Lower leg skin (tissue), 4 donors: ENCODE measurements around the gene C17orf107. TPM values are rescaled to one million over a fixed set of nuclear protein-coding genes. Genes with fewer than 3 reads are reported as not detected.
"Not testable (repeated sequence)": the region's sequence is repeated elsewhere in the genome, so short reads cannot be mapped to it uniquely, and the experiment has no call there.

Source experiments
- DNase-seq, 2 donors: peaks; one replicate each; pipeline ENCODE4 v3.0.0-alpha.2; 2019; ENCODE audit warnings: low spot score in 2 of 2
- H3K4me3 ChIP-seq: fragments of 200-600 bp; sonication (generic); 2 replicates; pipeline ENCODE4 v1.5.1; 2017; ENCODE audit warnings: mild to moderate bottlenecking, low read depth; ENCODE audit not compliant: poor library complexity, severe bottlenecking
- CTCF ChIP-seq, 3 donors: fragments of 450-650 bp; IDR thresholded peaks; one replicate each; pipeline ENCODE4 v1.5.1; 2016; ENCODE audit warnings: antibody characterized with exemption in 3 of 3, mild to moderate bottlenecking in 3 of 3, moderate library complexity in 2 of 3
- POLR2A ChIP-seq, 2 donors: fragments of 450-650 bp; IDR thresholded peaks; one replicate each; pipeline ENCODE4 v1.6.1; 2016 to 2017; ENCODE audit warnings: antibody characterized with exemption in 2 of 2, mild to moderate bottlenecking in 1 of 2, moderate library complexity in 1 of 2
- WGBS, 2 donors: methylation state at CpG; one replicate each; pipeline ENCODE4 v1.1.5; 2018; 5-methylcytosine and 5-hydroxymethylcytosine counted together
- intact Hi-C: fragments of 100-400 bp; cut with DNase I; formaldehyde crosslinking; loops from one replicate; pipeline ENCODE4 v1.15.0; 2023; ENCODE audit warnings: low total_unique reads
- total RNA-seq, 4 donors: library from RNA; depleted of rRNA; stranded (reverse); fragments of >200 nt; gene quantifications; one replicate each; pipeline ENCODE4 v1.1.0, GENCODE V29; 2016

The C17orf107 gene
- total RNA-seq, 4 donors from 2014 or later: 7.0 to 13.4 (median 10.1) TPM

DNA sequence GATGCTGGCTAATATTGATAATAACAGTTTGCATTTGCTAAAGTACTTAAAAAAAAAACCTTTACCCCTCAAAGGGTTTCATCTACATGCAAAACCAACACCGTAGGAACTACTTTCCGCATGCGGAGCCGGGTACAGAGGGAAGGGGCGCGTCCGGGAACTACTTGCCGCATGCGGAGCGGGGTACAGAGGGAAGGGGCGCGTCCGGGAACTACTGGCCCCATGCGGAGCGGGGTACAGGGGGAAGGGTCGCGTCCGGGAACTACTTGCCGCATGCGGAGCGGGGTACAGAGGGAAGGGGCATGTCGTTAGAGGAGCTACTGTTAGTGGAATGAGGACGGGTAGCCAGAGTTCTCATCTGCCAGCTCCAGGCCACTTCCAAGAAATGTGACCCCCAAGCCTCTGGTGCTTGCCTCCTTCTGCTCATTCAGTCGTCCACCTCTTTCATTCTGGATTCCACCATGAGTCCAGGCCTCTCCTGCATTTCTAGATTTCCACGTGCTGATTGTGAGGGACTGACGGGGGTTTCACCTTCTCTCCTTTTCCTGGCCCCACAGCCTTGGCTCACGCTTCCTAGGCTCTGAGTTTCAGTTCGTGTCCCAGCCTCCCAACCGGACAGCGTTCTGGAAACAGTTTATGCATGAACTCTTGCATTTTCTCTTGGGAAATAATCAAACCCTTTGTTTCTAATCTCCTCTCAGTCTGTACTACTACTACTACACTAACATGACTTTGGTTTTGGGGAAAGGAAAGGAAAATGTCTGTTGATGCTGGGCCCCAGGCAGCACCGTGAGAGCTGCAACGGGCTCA, 39.3 kb upstream of the C17orf107 start:
- intact Hi-C loops: no loop called here

GRCh38 chr17:4860651-4861050, 38.7 kb upstream of the C17orf107 start:
- H3K4me3 ChIP-seq: no peak overlapping the region
- intact Hi-C loops: no loop called here
- 58 to 61% methylated on average over 9 of the region's 9 CpGs for WGBS, 2 donors
- TF ChIP-seq CTCF (IDR thresholded peaks at IDR 0.05): no peak
- TF ChIP-seq POLR2A (IDR thresholded peaks at IDR 0.05): no peak
- no peak for DNase-seq

More for the DNA sequence above, 39.3 kb upstream of the C17orf107 start:
- WGBS, 2 donors: 49 to 56% methylated on average over 32 of the region's 32 CpGs
- TF ChIP-seq POLR2A (IDR thresholded peaks at IDR 0.05) (no peak), CTCF (IDR thresholded peaks at IDR 0.05) (no peak)
- H3K4me3 ChIP-seq: no peak overlapping the region
- no peak for DNase-seq

DNA sequence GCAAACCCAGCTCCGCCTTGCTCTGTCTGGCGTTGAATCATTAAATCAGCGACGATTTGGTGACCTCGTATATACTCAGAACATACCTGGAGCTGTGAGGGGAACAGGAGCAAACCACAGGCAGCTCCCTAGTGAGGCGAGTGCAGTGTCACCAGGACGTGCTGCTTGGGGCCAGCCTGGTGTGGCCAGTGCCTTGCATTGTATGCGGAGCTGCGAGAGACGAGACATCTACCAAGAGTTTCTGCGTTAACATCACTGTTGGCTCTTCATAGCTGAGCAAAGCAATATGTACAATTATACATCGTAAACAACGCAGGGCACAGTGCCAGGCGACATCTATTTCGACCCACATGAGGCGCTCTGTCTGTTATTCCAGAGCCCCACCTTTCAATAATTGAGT, 38.3 kb upstream of the C17orf107 start:
- no peak for DNase-seq
- no peak for TF ChIP-seq POLR2A (IDR thresholded peaks at IDR 0.05)
- no peak for TF ChIP-seq CTCF (IDR thresholded peaks at IDR 0.05)
- intact Hi-C loops: no loop called here
- 62 to 67% methylated on average over 16 of the region's 16 CpGs for WGBS, 2 donors
- no peak overlapping the region for H3K4me3 ChIP-seq

DNA sequence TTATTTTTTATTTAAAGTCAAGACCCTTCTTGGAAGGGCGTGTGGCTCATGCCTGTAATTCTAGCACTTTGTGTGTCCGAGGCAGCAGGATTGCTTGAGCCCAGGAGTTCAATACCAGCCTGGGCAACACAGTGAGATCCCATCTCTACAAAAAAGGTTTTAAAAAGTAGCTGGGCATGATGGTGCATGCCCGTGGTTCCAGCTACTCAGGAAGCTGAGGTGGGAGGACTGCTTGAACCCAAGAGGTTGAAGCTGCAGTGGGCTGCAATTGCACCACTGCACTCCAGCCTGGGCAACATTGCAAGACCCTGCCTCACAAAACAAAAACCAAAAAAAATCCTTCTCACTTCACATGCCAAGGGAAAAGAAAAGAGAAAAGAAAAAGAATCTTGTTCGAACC, 36.6 kb upstream of the C17orf107 start:
- intact Hi-C loops: no loop called here
- 75 to 90% methylated on average over 4 of the region's 4 CpGs for WGBS, 2 donors
- TF ChIP-seq POLR2A (IDR thresholded peaks at IDR 0.05): no peak
- no peak for TF ChIP-seq CTCF (IDR thresholded peaks at IDR 0.05)

GRCh38 chr17:4863321-4863720, 36.0 kb upstream of the C17orf107 start:
- DNase-seq: no peak
- H3K4me3 ChIP-seq: no peak overlapping the region
- WGBS, 2 donors: 56 to 78% methylated on average over 1 of the region's 1 CpG
- TF ChIP-seq CTCF (IDR thresholded peaks at IDR 0.05): no peak
- TF ChIP-seq POLR2A (IDR thresholded peaks at IDR 0.05): no peak
- intact Hi-C loops: no loop called here

More for the DNA sequence above, 36.6 kb upstream of the C17orf107 start:
- no peak overlapping the region for H3K4me3 ChIP-seq
- no peak for DNase-seq

DNA sequence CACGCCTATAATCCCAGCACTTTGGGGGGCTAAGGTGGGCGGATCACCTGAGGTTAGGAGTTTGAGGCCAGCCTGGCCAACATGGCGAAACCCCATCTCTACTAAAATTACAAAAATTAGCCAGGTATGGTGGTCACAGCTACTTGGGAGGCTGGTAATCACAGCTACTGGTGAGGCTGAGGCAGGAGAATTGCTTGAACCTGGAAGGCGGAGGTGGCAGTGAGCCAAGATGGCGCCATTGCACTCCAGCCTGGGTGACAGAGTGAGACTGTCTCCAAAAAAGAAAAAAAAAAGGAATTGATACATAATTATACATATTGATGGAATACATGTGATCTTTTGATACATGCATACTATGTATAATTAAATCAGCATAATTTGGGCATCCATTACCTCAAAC, 31.8 kb upstream of the C17orf107 start:
- 68 to 88% methylated on average over 5 of the region's 5 CpGs for WGBS, 2 donors
- intact Hi-C loops, H3K4me3 ChIP-seq, DNase-seq: not testable (repeated sequence)

- intact Hi-C loops, DNase-seq, H3K4me3 ChIP-seq: not testable (repeated sequence)
- whole genome bisulfite sequencing, 2 donors: 96% methylated on average over 22 of the region's 22 CpGs
Measured at GRCh38 chr17:4869058-4869998, 30.0 kb upstream of the C17orf107 start.
